Activated T-helper 1 cell treated with anti-CD3 and anti-CD28 coated beads, Interleukin-12 subunit alpha, Interleukin-12 subunit beta, Interleukin-2, Interleukin-4 antibody, amounts not matched to agents 30 ng/mL and 10 ng/mL and 1 ng/mL, durations not matched to agents 14 hours and 24 hours and 36 hours (primary cell): ENCODE data around the gene MYO1F. TPM values are rescaled to one million over a fixed set of nuclear protein-coding genes. Genes with fewer than 3 reads are reported as not detected.
"Not testable (repeated sequence)": the region's sequence is repeated elsewhere in the genome, so short reads cannot be mapped to it uniquely, and the experiment has no call there.

Experiments used
- DNase-seq: peaks from one replicate; pipeline ENCODE4 v3.0.0; 2021; ENCODE audit warnings: low spot score
- H3K27ac Mint-ChIP-seq: one replicate; pipeline ENCODE4 v1.8.0; 2021; ENCODE audit warnings: mild to moderate bottlenecking, mixed read lengths
- H3K27me3 Mint-ChIP-seq: one replicate; pipeline ENCODE4 v1.8.0; 2022; ENCODE audit warnings: mild to moderate bottlenecking, moderate library complexity, mixed read lengths; ENCODE audit not compliant: insufficient read depth
- H3K36me3 Mint-ChIP-seq: one replicate; pipeline ENCODE4 v1.8.0; 2021; ENCODE audit warnings: low read depth, mixed read lengths
- H3K4me1 Mint-ChIP-seq: one replicate; pipeline ENCODE4 v1.8.0; 2021; ENCODE audit warnings: low read depth, mixed read lengths
- H3K4me3 Mint-ChIP-seq: one replicate; pipeline ENCODE4 v1.8.0; 2021; ENCODE audit warnings: mild to moderate bottlenecking, moderate library complexity, mixed read lengths
- H3K9me3 Mint-ChIP-seq: one replicate; pipeline ENCODE4 v1.8.0; 2021; ENCODE audit warnings: mixed read lengths
- intact Hi-C: fragments of 100-400 bp; cut with micrococcal nuclease; formaldehyde crosslinking; loops from one replicate; pipeline ENCODE4 v1.15.1; 2024
- total RNA-seq: library from RNA; stranded (reverse); gene quantifications from 2 replicates; pipeline ENCODE4 v1.2.3, GENCODE V29; 2022

The MYO1F gene
- total RNA-seq, 1 donor from 2014 or later, result 50.9 TPM

- intact Hi-C loops, result no loop called here
- Mint-ChIP-seq H3K27me3 (peaks cover 2% of the 10 kb centered on the region), H3K4me3 (peak overlapping the region; percentile 75), H3K27ac (peak overlapping the region; percentile 97), H3K4me1 (peaks cover 63% of the 10 kb centered on the region), H3K9me3 (no peaks in the 10 kb centered on the region), H3K36me3 (peaks cover 32% of the 10 kb centered on the region)
- DNase-seq, result peak; percentile 63
Measured at GRCh38 chr19:8571006-8571411, 6.2 kb downstream of the MYO1F start.

- Mint-ChIP-seq H3K27me3 (peaks cover 2% of the 10 kb centered on the region), H3K36me3 (peaks cover 29% of the 10 kb centered on the region), H3K4me3 (peak overlapping the region; percentile 75), H3K27ac (peak overlapping the region; percentile 97), H3K9me3 (no peaks in the 10 kb centered on the region), H3K4me1 (peaks cover 62% of the 10 kb centered on the region)
- intact Hi-C loops, result loop anchor here (1.0 kb wide), 2 partner anchors 9 to 54 kb away; no protein-coding TSS in a partner anchor
- DNase-seq, result peak; percentile 78
Measured at GRCh38 chr19:8569066-8569771, 8.0 kb downstream of the MYO1F start.

GRCh38 chr19:8567522-8568172 is 9.6 kb downstream of the MYO1F start:
- Mint-ChIP-seq H3K4me1 (peaks cover 50% of the 10 kb centered on the region), H3K36me3 (peaks cover 19% of the 10 kb centered on the region), H3K9me3 (no peaks in the 10 kb centered on the region), H3K27ac (peak overlapping the region; percentile 97), H3K4me3 (peak overlapping the region; percentile 11), H3K27me3 (peaks cover 2% of the 10 kb centered on the region)
- no peak for DNase-seq
- intact Hi-C loops, result no loop called here

- H3K4me3 Mint-ChIP-seq, result no peak overlapping the region
- peaks cover 16% of the 10 kb centered on the region for H3K36me3 Mint-ChIP-seq
- H3K9me3 Mint-ChIP-seq, result no peaks in the 10 kb centered on the region
- H3K27me3 Mint-ChIP-seq, result peaks cover 2% of the 10 kb centered on the region
- H3K4me1 Mint-ChIP-seq, result peaks cover 46% of the 10 kb centered on the region
- intact Hi-C loops, result no loop called here
- DNase-seq, result no peak
- no peak overlapping the region for H3K27ac Mint-ChIP-seq
Measured at GRCh38 chr19:8566855-8567254, 10.4 kb downstream of the MYO1F start.

- H3K9me3 Mint-ChIP-seq, H3K4me3 Mint-ChIP-seq, H3K27me3 Mint-ChIP-seq, DNase-seq, intact Hi-C loops: not testable (repeated sequence)
- Mint-ChIP-seq H3K4me1 (peaks cover 39% of the 10 kb centered on the region), H3K36me3 (peaks cover 17% of the 10 kb centered on the region), H3K27ac (peak overlapping the region; percentile 50)
Measured at GRCh38 chr19:8564866-8565265, 12.4 kb downstream of the MYO1F start.

GRCh38 chr19:8561075-8561764 is 16.0 kb downstream of the MYO1F start:
- H3K4me1 Mint-ChIP-seq, result peaks cover 50% of the 10 kb centered on the region
- no peaks in the 10 kb centered on the region for H3K9me3 Mint-ChIP-seq
- intact Hi-C loops, result no loop called here
- peaks cover 23% of the 10 kb centered on the region for H3K36me3 Mint-ChIP-seq
- peak overlapping the region; percentile 68 for H3K27ac Mint-ChIP-seq
- H3K27me3 Mint-ChIP-seq, result no peaks in the 10 kb centered on the region
- no peak overlapping the region for H3K4me3 Mint-ChIP-seq
- DNase-seq, result no peak

GRCh38 chr19:8558325-8558724 is 18.9 kb downstream of the MYO1F start:
- DNase-seq, result no peak
- H3K27ac Mint-ChIP-seq, result peak overlapping the region; percentile 85
- no peaks in the 10 kb centered on the region for H3K27me3 Mint-ChIP-seq
- H3K4me3 Mint-ChIP-seq, result no peak overlapping the region
- intact Hi-C loops, result no loop called here
- peaks cover 33% of the 10 kb centered on the region for H3K4me1 Mint-ChIP-seq
- H3K9me3 Mint-ChIP-seq, result no peaks in the 10 kb centered on the region
- peaks cover 22% of the 10 kb centered on the region for H3K36me3 Mint-ChIP-seq

- H3K27ac Mint-ChIP-seq, result peak overlapping the region; percentile 85
- H3K4me3 Mint-ChIP-seq, result no peak overlapping the region
- no peaks in the 10 kb centered on the region for H3K9me3 Mint-ChIP-seq
- H3K27me3 Mint-ChIP-seq, result no peaks in the 10 kb centered on the region
- H3K4me1 Mint-ChIP-seq, result peaks cover 36% of the 10 kb centered on the region
- H3K36me3 Mint-ChIP-seq, result peaks cover 28% of the 10 kb centered on the region
- intact Hi-C loops, result no loop called here
- DNase-seq, result no peak
Measured at GRCh38 chr19:8557642-8558238, 19.5 kb downstream of the MYO1F start.

GRCh38 chr19:8553729-8554128 is 23.5 kb downstream of the MYO1F start:
- H3K27me3 Mint-ChIP-seq, intact Hi-C loops, H3K4me3 Mint-ChIP-seq, H3K9me3 Mint-ChIP-seq, DNase-seq: not testable (repeated sequence)
- Mint-ChIP-seq H3K36me3 (peaks cover 38% of the 10 kb centered on the region), H3K27ac (peak overlapping the region; percentile 20), H3K4me1 (peaks cover 20% of the 10 kb centered on the region)

GRCh38 chr19:8552810-8553209 is 24.4 kb downstream of the MYO1F start:
- Mint-ChIP-seq H3K9me3 (no peaks in the 10 kb centered on the region), H3K27me3 (no peaks in the 10 kb centered on the region), H3K27ac (peak overlapping the region; percentile 40), H3K4me3 (no peak overlapping the region), H3K4me1 (peaks cover 11% of the 10 kb centered on the region), H3K36me3 (peaks cover 37% of the 10 kb centered on the region)
- DNase-seq, result no peak
- intact Hi-C loops, result no loop called here

GRCh38 chr19:8550070-8550469 is 27.2 kb downstream of the MYO1F start:
- Mint-ChIP-seq H3K27ac (no peak overlapping the region), H3K4me1 (peaks cover 6% of the 10 kb centered on the region), H3K27me3 (no peaks in the 10 kb centered on the region), H3K9me3 (no peaks in the 10 kb centered on the region), H3K36me3 (peaks cover 37% of the 10 kb centered on the region), H3K4me3 (no peak overlapping the region)
- no peak for DNase-seq
- intact Hi-C loops, result no loop called here

- Mint-ChIP-seq H3K4me1 (no peaks in the 10 kb centered on the region), H3K36me3 (peaks cover 19% of the 10 kb centered on the region), H3K27ac (no peak overlapping the region), H3K27me3 (no peaks in the 10 kb centered on the region), H3K9me3 (no peaks in the 10 kb centered on the region), H3K4me3 (no peak overlapping the region)
- intact Hi-C loops, result no loop called here
- DNase-seq, result no peak
Measured at GRCh38 chr19:8545743-8546142, 31.5 kb downstream of the MYO1F start.

- intact Hi-C loops, result no loop called here
- DNase-seq, result no peak
- Mint-ChIP-seq H3K27me3 (no peaks in the 10 kb centered on the region), H3K36me3 (peaks cover 26% of the 10 kb centered on the region), H3K4me1 (no peaks in the 10 kb centered on the region), H3K9me3 (no peaks in the 10 kb centered on the region), H3K27ac (no peak overlapping the region), H3K4me3 (no peak overlapping the region)
Measured at GRCh38 chr19:8544168-8544567, 33.1 kb downstream of the MYO1F start.
